Neural cell (in vitro differentiated cells): ENCODE results near the gene SSBP3. TPM values are rescaled to one million over a fixed set of nuclear protein-coding genes. Genes with fewer than 3 reads are reported as not detected.

ENCODE experiments used
- H2AFZ ChIP-seq: fragments of 200-600, 300-800 bp; sonication (generic), shearing (Covaris generic); 2 replicates; pipeline ENCODE4 v1.6.0; 2014; ENCODE audit warnings: low read depth, mild to moderate bottlenecking, antibody characterized with exemption, low read length, moderate library complexity
- H3F3A ChIP-seq: fragments of 200-600 bp; shearing (Covaris generic); 2 replicates; pipeline ENCODE4 v1.6.1; 2016; ENCODE audit warnings: mild to moderate bottlenecking, moderate library complexity, mixed read lengths, antibody characterized with exemption, low read length; ENCODE audit not compliant: insufficient read depth, poor library complexity, severe bottlenecking
- H3K27ac ChIP-seq: fragments of 200-600, 300-800 bp; sonication (generic), shearing (Covaris generic); 2 replicates; pipeline ENCODE4 v1.5.1; 2014; ENCODE audit warnings: mild to moderate bottlenecking, low read length, moderate library complexity
- H3K27me3 ChIP-seq: fragments of 300-800, 200-600 bp; sonication (generic), shearing (Covaris generic); 2 replicates; pipeline ENCODE4 v1.6.0; 2014; ENCODE audit warnings: mild to moderate bottlenecking, low read depth, low read length, moderate library complexity; ENCODE audit not compliant: insufficient read depth
- H3K36me3 ChIP-seq: fragments of 300-800, 200-600 bp; sonication (generic), shearing (Covaris generic); 2 replicates; pipeline ENCODE4 v1.5.1; 2014; ENCODE audit warnings: mild to moderate bottlenecking, antibody characterized with exemption, low read length, moderate library complexity; ENCODE audit not compliant: insufficient read depth
- H3K4me2 ChIP-seq: fragments of 300-800, 200-600 bp; sonication (generic), shearing (Covaris generic); 2 replicates; pipeline ENCODE4 v1.6.0; 2014; ENCODE audit warnings: mild to moderate bottlenecking, low read length
- H3K4me3 ChIP-seq: fragments of 300-800, 200-600 bp; sonication (generic), shearing (Covaris generic); 2 replicates; pipeline ENCODE4 v1.5.1; 2014; ENCODE audit warnings: mild to moderate bottlenecking, low read length, moderate library complexity
- H3K79me2 ChIP-seq: fragments of 200-600 bp; shearing (Covaris generic); replicated peaks from 2 replicates; pipeline ENCODE4 v1.6.0; 2014; ENCODE audit warnings: mild to moderate bottlenecking, low read length, moderate library complexity; ENCODE audit not compliant: insufficient read depth
- H3K9ac ChIP-seq: fragments of 300-800, 200-600 bp; sonication (generic), shearing (Covaris generic); 2 replicates; pipeline ENCODE4 v1.6.1; 2016; ENCODE audit warnings: mild to moderate bottlenecking, low read length, mixed read lengths
- H3K9me2 ChIP-seq: fragments of 200-600 bp; shearing (Covaris generic); 2 replicates; pipeline ENCODE4 v1.6.1; 2016; ENCODE audit warnings: mild to moderate bottlenecking, low read length, mixed read lengths; ENCODE audit not compliant: insufficient read depth
- H3K9me3 ChIP-seq: fragments of 200-600, 300-800 bp; sonication (generic), shearing (Covaris generic); 2 replicates; pipeline ENCODE4 v1.6.1; 2016; ENCODE audit warnings: mild to moderate bottlenecking, mixed run types, low read length, moderate library complexity, mixed read lengths
- H4K20me1 ChIP-seq: fragments of 200-600 bp; shearing (Covaris generic); 2 replicates; pipeline ENCODE4 v1.6.1; 2016; ENCODE audit warnings: mild to moderate bottlenecking, mixed run types; ENCODE audit not compliant: insufficient read depth
- EP300 ChIP-seq: fragments of 450-650 bp; conservative IDR thresholded peaks from 2 replicates; pipeline ENCODE4 v1.6.1; 2014; ENCODE audit warnings: antibody characterized with exemption, mild to moderate bottlenecking, moderate library complexity; ENCODE audit not compliant: poor library complexity, severe bottlenecking
- EZH2 ChIP-seq: fragments of 200-600, 300-800 bp; shearing (Covaris generic), sonication (generic); IDR thresholded peaks from 2 replicates; pipeline ENCODE4 v1.6.1; 2014; ENCODE audit warnings: antibody characterized with exemption, low read length, borderline replicate concordance, mild to moderate bottlenecking; ENCODE audit not compliant: insufficient read depth, poor library complexity, severe bottlenecking
- MXI1 ChIP-seq: fragments of 450-650 bp; conservative IDR thresholded peaks from 2 replicates; pipeline ENCODE4 v1.6.1; 2014; ENCODE audit warnings: antibody characterized with exemption, mild to moderate bottlenecking; ENCODE audit not compliant: poor library complexity, severe bottlenecking
- POLR2AphosphoS5 ChIP-seq: IDR thresholded peaks from 2 replicates; pipeline ENCODE4 v1.6.1; 2012
- RAD21 ChIP-seq: fragments of 450-650 bp; conservative IDR thresholded peaks from 2 replicates; pipeline ENCODE4 v1.6.1; 2014; ENCODE audit warnings: antibody characterized with exemption, mild to moderate bottlenecking, moderate library complexity
- SMC3 ChIP-seq: fragments of 450-650 bp; conservative IDR thresholded peaks from 2 replicates; pipeline ENCODE4 v1.6.1; 2014; ENCODE audit warnings: antibody characterized with exemption, mild to moderate bottlenecking, moderate library complexity; ENCODE audit not compliant: poor library complexity
- TAF1 ChIP-seq: IDR thresholded peaks from 2 replicates; pipeline ENCODE4 v1.6.1; 2012; ENCODE audit warnings: low read depth
- polyA plus RNA-seq: library from polyadenylated mRNA; depleted of rRNA; stranded (reverse); fragments of >200 nt; gene quantifications from 2 replicates; pipeline ENCODE4 v1.2.3, GENCODE V29; 2014
- TF ChIP-seq, protein P1 (sequence below): IDR thresholded peaks from 2 replicates; pipeline ENCODE4 v1.6.1; 2012; ENCODE audit warnings: borderline replicate concordance
- TF ChIP-seq, protein P2 (sequence below): fragments of 450-650 bp; IDR thresholded peaks from 2 replicates; pipeline ENCODE4 v1.5.1; 2014; ENCODE audit warnings: antibody characterized with exemption, mild to moderate bottlenecking, moderate library complexity; ENCODE audit not compliant: poor library complexity, severe bottlenecking

SSBP3 gene
- polyA plus RNA-seq, 1 donor from 2014 or later: 77.4 TPM

DNA sequence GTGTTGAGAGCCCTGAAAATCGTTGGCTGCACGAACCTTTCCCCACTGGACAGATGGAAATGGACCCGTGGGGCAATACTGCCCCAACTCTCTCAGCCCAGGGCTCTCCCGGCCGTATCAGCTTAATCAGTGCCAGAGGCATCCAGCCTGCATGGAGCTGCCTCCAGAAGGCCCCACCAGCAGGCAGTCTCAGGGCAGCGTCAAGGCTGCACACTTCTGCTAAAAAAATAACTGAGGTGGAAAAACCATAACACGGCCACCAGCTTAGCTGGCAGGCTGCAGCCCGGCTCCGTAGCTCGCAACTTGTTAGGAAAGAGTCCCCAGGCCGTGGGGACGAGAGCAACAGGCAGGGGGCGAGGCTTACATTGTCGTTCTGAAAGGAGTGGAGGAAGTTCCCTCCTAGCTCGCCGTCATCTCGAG is 178.3 kb downstream of the SSBP3 start:
- H4K20me1 ChIP-seq: no peaks in the 10 kb centered on the region
- TF ChIP-seq, protein P1, sequence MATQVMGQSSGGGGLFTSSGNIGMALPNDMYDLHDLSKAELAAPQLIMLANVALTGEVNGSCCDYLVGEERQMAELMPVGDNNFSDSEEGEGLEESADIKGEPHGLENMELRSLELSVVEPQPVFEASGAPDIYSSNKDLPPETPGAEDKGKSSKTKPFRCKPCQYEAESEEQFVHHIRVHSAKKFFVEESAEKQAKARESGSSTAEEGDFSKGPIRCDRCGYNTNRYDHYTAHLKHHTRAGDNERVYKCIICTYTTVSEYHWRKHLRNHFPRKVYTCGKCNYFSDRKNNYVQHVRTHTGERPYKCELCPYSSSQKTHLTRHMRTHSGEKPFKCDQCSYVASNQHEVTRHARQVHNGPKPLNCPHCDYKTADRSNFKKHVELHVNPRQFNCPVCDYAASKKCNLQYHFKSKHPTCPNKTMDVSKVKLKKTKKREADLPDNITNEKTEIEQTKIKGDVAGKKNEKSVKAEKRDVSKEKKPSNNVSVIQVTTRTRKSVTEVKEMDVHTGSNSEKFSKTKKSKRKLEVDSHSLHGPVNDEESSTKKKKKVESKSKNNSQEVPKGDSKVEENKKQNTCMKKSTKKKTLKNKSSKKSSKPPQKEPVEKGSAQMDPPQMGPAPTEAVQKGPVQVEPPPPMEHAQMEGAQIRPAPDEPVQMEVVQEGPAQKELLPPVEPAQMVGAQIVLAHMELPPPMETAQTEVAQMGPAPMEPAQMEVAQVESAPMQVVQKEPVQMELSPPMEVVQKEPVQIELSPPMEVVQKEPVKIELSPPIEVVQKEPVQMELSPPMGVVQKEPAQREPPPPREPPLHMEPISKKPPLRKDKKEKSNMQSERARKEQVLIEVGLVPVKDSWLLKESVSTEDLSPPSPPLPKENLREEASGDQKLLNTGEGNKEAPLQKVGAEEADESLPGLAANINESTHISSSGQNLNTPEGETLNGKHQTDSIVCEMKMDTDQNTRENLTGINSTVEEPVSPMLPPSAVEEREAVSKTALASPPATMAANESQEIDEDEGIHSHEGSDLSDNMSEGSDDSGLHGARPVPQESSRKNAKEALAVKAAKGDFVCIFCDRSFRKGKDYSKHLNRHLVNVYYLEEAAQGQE: no peak
- no peak for TF ChIP-seq TAF1
- no peak for TF ChIP-seq RAD21
- TF ChIP-seq EP300: no peak
- no peak for TF ChIP-seq POLR2AphosphoS5
- TF ChIP-seq MXI1: no peak
- TF ChIP-seq EZH2: no peak
- TF ChIP-seq SMC3: no peak
- TF ChIP-seq, protein P2, sequence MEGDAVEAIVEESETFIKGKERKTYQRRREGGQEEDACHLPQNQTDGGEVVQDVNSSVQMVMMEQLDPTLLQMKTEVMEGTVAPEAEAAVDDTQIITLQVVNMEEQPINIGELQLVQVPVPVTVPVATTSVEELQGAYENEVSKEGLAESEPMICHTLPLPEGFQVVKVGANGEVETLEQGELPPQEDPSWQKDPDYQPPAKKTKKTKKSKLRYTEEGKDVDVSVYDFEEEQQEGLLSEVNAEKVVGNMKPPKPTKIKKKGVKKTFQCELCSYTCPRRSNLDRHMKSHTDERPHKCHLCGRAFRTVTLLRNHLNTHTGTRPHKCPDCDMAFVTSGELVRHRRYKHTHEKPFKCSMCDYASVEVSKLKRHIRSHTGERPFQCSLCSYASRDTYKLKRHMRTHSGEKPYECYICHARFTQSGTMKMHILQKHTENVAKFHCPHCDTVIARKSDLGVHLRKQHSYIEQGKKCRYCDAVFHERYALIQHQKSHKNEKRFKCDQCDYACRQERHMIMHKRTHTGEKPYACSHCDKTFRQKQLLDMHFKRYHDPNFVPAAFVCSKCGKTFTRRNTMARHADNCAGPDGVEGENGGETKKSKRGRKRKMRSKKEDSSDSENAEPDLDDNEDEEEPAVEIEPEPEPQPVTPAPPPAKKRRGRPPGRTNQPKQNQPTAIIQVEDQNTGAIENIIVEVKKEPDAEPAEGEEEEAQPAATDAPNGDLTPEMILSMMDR: no peak
- no peak overlapping the region for H3K9ac ChIP-seq
- H2AFZ ChIP-seq: no peak overlapping the region
- H3K79me2 ChIP-seq: no peaks in the 10 kb centered on the region
- H3K4me3 ChIP-seq: no peak overlapping the region
- H3K27ac ChIP-seq: no peak overlapping the region
- H3K27me3 ChIP-seq: no peaks in the 10 kb centered on the region
- H3K4me2 ChIP-seq: no peak overlapping the region
- no peaks in the 10 kb centered on the region for H3K9me2 ChIP-seq
- H3K9me3 ChIP-seq: no peaks in the 10 kb centered on the region
- H3F3A ChIP-seq: no peaks in the 10 kb centered on the region
- peaks cover 6% of the 10 kb centered on the region for H3K36me3 ChIP-seq

DNA sequence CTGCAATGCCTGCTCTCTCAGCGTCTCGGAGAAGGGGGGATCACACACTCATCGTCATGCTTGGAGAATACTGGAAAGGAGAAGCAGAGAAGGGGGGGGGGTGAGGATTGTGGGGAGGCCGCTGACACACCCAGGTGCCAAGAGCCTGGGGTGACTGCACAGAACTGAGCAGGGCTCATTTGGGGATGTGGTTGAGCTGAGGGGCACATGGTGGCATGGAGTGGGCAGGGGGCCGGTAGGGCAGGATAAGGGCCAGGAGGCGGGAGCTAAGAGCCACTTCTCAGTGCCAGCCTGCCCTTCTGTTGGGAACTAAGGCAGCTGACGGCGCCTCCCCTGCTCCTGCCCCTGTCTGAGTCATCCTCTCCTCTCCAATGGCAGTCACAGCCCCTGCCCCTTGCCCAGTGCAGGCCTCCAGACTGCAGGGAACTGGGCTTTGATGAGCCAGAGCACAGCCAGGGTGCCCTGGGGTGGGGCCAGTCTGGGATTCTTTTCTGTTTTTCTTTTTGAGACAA is 179.0 kb downstream of the SSBP3 start:
- Histone ChIP-seq H3K79me2 (no peaks in the 10 kb centered on the region), H4K20me1 (no peaks in the 10 kb centered on the region), H3K27me3 (no peaks in the 10 kb centered on the region), H3K9me3 (no peaks in the 10 kb centered on the region), H3K4me2 (no peak overlapping the region), H3K9me2 (no peaks in the 10 kb centered on the region), H3F3A (no peaks in the 10 kb centered on the region), H2AFZ (no peak overlapping the region), H3K36me3 (peaks cover 6% of the 10 kb centered on the region), H3K4me3 (no peak overlapping the region), H3K9ac (no peak overlapping the region), H3K27ac (no peak overlapping the region)
- TF ChIP-seq RAD21 (no peak), POLR2AphosphoS5 (no peak), MXI1 (no peak), EZH2 (no peak), SMC3 (no peak), TAF1 (no peak), EP300 (no peak)
- TF ChIP-seq, protein P1: no peak
- TF ChIP-seq, protein P2: no peak
